Keratinocyte (primary cell): Measurements from ENCODE around the gene CPA3. TPM values are rescaled to one million over a fixed set of nuclear protein-coding genes. Genes with fewer than 3 reads are reported as not detected.

Experiments
- DNase-seq: peaks from one replicate; pipeline ENCODE4 v3.0.0-alpha.2; 2011; ENCODE audit warnings: low read depth, missing footprints, low spot score
- FAIRE-seq: peaks from 2 replicates; lab custom pipeline; 2011; peaks lifted over from hg19 to GRCh38; lab: Jason Lieb, UNC
- H2AFZ ChIP-seq: 2 replicates; pipeline ENCODE4 v1.6.0; 2012; ENCODE audit warnings: low read length, control low read depth, inconsistent platforms; ENCODE audit not compliant: control insufficient read depth
- H3K27ac ChIP-seq: 2 replicates; pipeline ENCODE4 v1.5.1; 2011; ENCODE audit warnings: low read length; ENCODE audit not compliant: control insufficient read depth, insufficient read depth
- H3K27me3 ChIP-seq: 3 replicates; pipeline ENCODE4 v1.6.0; 2011; ENCODE audit warnings: low read length; ENCODE audit not compliant: control insufficient read depth, insufficient read depth; ENCODE audit errors: extremely low read depth
- H3K36me3 ChIP-seq, 2 experiments: 2 replicates in 1 of 2; 3 replicates in 1 of 2; pipeline ENCODE4 v1.5.1; 2011; ENCODE audit warnings: low read length in 2 of 2, mild to moderate bottlenecking in 1 of 2; ENCODE audit not compliant: control insufficient read depth in 2 of 2, insufficient read depth in 2 of 2; ENCODE audit errors: extremely low read depth in 1 of 2
- H3K4me1 ChIP-seq: 3 replicates; pipeline ENCODE4 v1.5.1; 2011; ENCODE audit warnings: low read length; ENCODE audit not compliant: control insufficient read depth, insufficient read depth; ENCODE audit errors: extremely low read depth
- H3K4me2 ChIP-seq: 3 replicates; pipeline ENCODE4 v1.6.0; 2011; ENCODE audit warnings: low read depth, low read length; ENCODE audit not compliant: control insufficient read depth, insufficient read depth; ENCODE audit errors: extremely low read depth
- H3K4me3 ChIP-seq, 3 experiments: fragments of 200-600 bp in 1 of 3; sonication (generic) in 1 of 3; 2 replicates in 2 of 3; 3 replicates in 1 of 3; pipeline ENCODE4 v1.5.1; 2011 to 2016; ENCODE audit warnings: low read length in 3 of 3, mild to moderate bottlenecking in 3 of 3, control low read depth in 2 of 3, inconsistent platforms in 1 of 3, low read depth in 1 of 3, mixed read lengths in 1 of 3, mixed run types in 1 of 3, moderate library complexity in 1 of 3; ENCODE audit not compliant: control insufficient read depth in 2 of 3, insufficient read depth in 2 of 3; ENCODE audit errors: extremely low read depth in 1 of 3
- H3K79me2 ChIP-seq: 2 replicates; pipeline ENCODE4 v1.6.0; 2012; ENCODE audit warnings: low read length; ENCODE audit not compliant: control insufficient read depth, insufficient read depth
- H3K9ac ChIP-seq: 3 replicates; pipeline ENCODE4 v1.6.0; 2011; ENCODE audit warnings: low read length; ENCODE audit not compliant: control insufficient read depth, insufficient read depth; ENCODE audit errors: extremely low read depth
- H3K9me1 ChIP-seq: 3 replicates; pipeline ENCODE4 v1.6.0; 2011; ENCODE audit warnings: low read length; ENCODE audit not compliant: control insufficient read depth, insufficient read depth; ENCODE audit errors: extremely low read depth
- H3K9me3 ChIP-seq: 2 replicates; pipeline ENCODE4 v1.5.1; 2012; ENCODE audit warnings: low read depth, low read length; ENCODE audit not compliant: control insufficient read depth
- H4K20me1 ChIP-seq: 3 replicates; pipeline ENCODE4 v1.6.0; 2011; ENCODE audit warnings: low read length; ENCODE audit not compliant: control insufficient read depth, insufficient read depth; ENCODE audit errors: extremely low read depth
- EZH2 ChIP-seq: IDR thresholded peaks from one replicate; pipeline ENCODE4 v1.6.1; 2012; ENCODE audit warnings: inconsistent platforms, mild to moderate bottlenecking, low read length, moderate library complexity
- dilution Hi-C: fragments of 300-500 bp; cut with MboI; formaldehyde crosslinking; loops from one replicate; pipeline ENCODE4 v1.7.0; 2020; ENCODE audit warnings: low sequenced_read_pairs; ENCODE audit not compliant: extremely low pct_ligation_motif_present
- polyA plus RNA-seq, 5 experiments: library from polyadenylated mRNA; depleted of rRNA in 3 of 5; stranded (reverse) in 3 of 5; stranded (forward) in 1 of 5; unstranded in 1 of 5; fragments of >200 nt; gene quantifications; 1 replicate in 1 of 5; 2 replicates in 3 of 5; 3 replicates in 1 of 5; pipeline versions ENCODE4 v1.2.1 to v1.2.3, GENCODE V29; 2011 to 2012; ENCODE audit warnings: missing spikeins in 2 of 5, low read depth in 1 of 5, low replicate concordance in 1 of 5
- TF ChIP-seq, protein P1 (sequence below), 3 experiments: IDR thresholded peaks in 1 of 3; conservative IDR thresholded peaks in 1 of 3; optimal IDR thresholded peaks in 1 of 3; 2 replicates in 2 of 3; 3 replicates in 1 of 3; pipeline versions ENCODE3 to v1.5.1; 2011; ENCODE audit warnings: low read length in 3 of 3, mild to moderate bottlenecking in 3 of 3, moderate library complexity in 2 of 3, control low read depth in 1 of 3, inconsistent platforms in 1 of 3; ENCODE audit not compliant: insufficient read depth in 2 of 3; ENCODE audit errors: extremely low read depth in 1 of 3

Gene CPA3
- polyA plus RNA-seq, 1 donor (not counting 4 experiments of a cell fraction or from before 2014, with no cell fraction given): not detected

- Histone ChIP-seq H3K36me3 (no peaks in the 10 kb centered on the region), H4K20me1 (no peaks in the 10 kb centered on the region), H2AFZ (no peak overlapping the region), H3K9me3 (no peaks in the 10 kb centered on the region), H3K9ac (no peak overlapping the region), H3K4me2 (no peak overlapping the region), H3K4me3 (no peak overlapping the region), H3K79me2 (no peaks in the 10 kb centered on the region), H3K27ac (no peak overlapping the region), H3K9me1 (no peaks in the 10 kb centered on the region), H3K4me1 (no peaks in the 10 kb centered on the region), H3K27me3 (no peaks in the 10 kb centered on the region)
- no peak for TF ChIP-seq EZH2
- TF ChIP-seq, protein P1, sequence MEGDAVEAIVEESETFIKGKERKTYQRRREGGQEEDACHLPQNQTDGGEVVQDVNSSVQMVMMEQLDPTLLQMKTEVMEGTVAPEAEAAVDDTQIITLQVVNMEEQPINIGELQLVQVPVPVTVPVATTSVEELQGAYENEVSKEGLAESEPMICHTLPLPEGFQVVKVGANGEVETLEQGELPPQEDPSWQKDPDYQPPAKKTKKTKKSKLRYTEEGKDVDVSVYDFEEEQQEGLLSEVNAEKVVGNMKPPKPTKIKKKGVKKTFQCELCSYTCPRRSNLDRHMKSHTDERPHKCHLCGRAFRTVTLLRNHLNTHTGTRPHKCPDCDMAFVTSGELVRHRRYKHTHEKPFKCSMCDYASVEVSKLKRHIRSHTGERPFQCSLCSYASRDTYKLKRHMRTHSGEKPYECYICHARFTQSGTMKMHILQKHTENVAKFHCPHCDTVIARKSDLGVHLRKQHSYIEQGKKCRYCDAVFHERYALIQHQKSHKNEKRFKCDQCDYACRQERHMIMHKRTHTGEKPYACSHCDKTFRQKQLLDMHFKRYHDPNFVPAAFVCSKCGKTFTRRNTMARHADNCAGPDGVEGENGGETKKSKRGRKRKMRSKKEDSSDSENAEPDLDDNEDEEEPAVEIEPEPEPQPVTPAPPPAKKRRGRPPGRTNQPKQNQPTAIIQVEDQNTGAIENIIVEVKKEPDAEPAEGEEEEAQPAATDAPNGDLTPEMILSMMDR (optimal IDR thresholded peaks at IDR 0.05 in 1 of 3, IDR thresholded peaks at IDR 0.05 in 1 of 3, conservative IDR thresholded peaks at IDR 0.05 in 1 of 3; ENCODE audit: extremely low read depth in 1 of 3, insufficient read depth in 2 of 3, low read length in 3 of 3): no peak
- dilution Hi-C loops: no loop called here
- FAIRE-seq (no peak), DNase-seq (no peak)
These were observed 36.9 kb upstream of the CPA3 start for GRCh38 chr3:148828136-148828690.

DNA sequence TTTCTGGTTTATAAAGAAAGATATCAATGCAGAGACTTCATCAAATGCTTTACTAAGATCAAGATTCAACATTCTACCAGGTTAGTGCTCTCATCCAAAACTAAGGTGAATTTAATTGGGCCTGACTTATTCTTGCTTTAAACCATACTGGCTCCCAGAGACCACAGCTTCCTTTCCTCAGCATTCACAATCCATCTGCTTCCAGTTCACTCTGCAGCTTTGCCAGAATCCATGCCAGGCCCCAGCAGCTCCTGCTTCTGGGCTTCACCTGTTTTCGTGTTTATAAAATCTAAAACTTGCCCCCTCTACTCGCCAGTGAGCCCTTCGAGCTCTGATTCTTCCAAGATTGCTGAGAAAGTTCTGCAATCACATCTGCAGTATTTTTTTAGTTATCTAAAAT, 35.2 kb upstream of the CPA3 start:
- no peaks in the 10 kb centered on the region for H3K27me3 ChIP-seq
- FAIRE-seq (no peak), DNase-seq (no peak)
- no peak for TF ChIP-seq EZH2
- TF ChIP-seq, protein P1 (optimal IDR thresholded peaks at IDR 0.05 in 1 of 3, IDR thresholded peaks at IDR 0.05 in 1 of 3, conservative IDR thresholded peaks at IDR 0.05 in 1 of 3; ENCODE audit: extremely low read depth in 1 of 3, insufficient read depth in 2 of 3, low read length in 3 of 3): no peak
- no peaks in the 10 kb centered on the region for H4K20me1 ChIP-seq
- H3K27ac ChIP-seq: no peak overlapping the region
- H3K9me3 ChIP-seq: no peaks in the 10 kb centered on the region
- no peaks in the 10 kb centered on the region for H3K79me2 ChIP-seq
- no peak overlapping the region for H3K4me3 ChIP-seq
- no peaks in the 10 kb centered on the region for H3K36me3 ChIP-seq
- dilution Hi-C loops: no loop called here
- no peaks in the 10 kb centered on the region for H3K4me1 ChIP-seq
- H3K4me2 ChIP-seq: no peak overlapping the region
- H3K9ac ChIP-seq: no peak overlapping the region
- no peaks in the 10 kb centered on the region for H3K9me1 ChIP-seq
- H2AFZ ChIP-seq: no peak overlapping the region
